NCI-H146 treated with DMSO at 0.1 percent for 48 hours (cell line): ENCODE measurements around the gene CAMTA1.

Experiments
- DNase-seq: peaks from one replicate; lab custom pipeline; 2025; ENCODE audit not compliant: unreplicated experiment; lab: John Stamatoyannopoulos, UW

CAMTA1 gene

GRCh38 chr1:6995789-6996188, 210.5 kb downstream of the CAMTA1 start:
- DNase-seq = no peak

GRCh38 chr1:6996371-6996770, 211.1 kb downstream of the CAMTA1 start:
- DNase-seq = no peak

DNA sequence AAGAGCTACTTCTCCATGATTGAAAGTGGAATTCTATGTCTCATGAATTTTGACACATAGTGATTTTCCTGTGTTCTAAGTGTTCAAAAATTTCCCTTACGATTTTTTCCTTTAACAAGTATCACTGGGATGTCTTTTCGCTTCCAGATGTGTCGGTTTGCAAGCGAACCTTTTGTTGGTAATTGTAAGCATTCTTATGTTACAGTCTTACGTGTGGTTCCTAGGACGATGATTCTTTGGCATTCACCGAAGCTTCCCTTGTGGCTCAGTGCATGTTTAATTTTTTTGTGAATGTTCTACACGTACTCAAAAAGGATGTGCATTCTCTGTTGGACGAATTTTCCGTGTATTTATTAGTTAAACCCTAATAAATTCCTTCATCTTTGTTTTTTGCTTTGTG, 211.6 kb downstream of the CAMTA1 start:
- DNase-seq = no peak

DNA sequence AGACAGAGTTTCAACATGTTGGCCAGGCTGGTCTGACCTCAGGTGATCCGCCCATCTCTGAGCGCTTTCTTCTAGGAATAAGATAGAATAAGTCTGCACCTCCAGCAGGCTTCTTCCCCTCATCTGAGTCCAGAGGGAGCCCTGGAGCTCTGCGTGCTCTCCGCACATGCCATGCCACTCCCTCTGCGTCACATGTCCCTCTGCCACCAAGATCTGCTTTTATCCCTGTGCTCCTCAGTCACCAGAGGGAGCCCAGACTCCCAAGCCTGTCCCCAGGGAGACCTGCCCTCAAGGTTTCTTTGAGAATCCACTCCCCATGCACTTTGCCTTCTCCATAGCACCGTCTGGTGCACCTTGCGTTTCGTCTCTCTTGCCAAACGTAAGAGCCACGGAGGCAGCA, 213.0 kb downstream of the CAMTA1 start:
- DNase-seq = no peak

DNA sequence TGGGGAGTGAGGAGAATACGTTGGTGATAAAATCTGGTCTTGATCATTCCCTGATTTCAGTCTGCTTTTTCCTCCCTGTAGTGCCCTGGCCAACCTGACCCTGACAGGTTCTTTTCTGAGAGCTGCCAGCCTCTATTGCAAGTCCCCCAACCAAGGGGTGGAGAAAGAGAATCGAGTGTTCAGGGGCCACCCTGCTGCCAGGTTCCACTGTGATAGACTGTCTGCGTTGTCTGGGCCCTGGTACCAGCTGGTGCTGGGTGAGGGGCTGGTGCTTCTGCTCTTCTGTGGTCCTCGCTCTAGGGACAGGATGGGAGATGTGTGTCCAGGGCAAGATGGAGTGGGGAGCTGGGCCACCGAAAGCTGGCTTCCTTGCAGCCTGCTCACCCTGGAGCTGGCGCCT, 214.6 kb downstream of the CAMTA1 start:
- no peak for DNase-seq

GRCh38 chr1:7000720-7001119, 215.5 kb downstream of the CAMTA1 start:
- DNase-seq = no peak

DNA sequence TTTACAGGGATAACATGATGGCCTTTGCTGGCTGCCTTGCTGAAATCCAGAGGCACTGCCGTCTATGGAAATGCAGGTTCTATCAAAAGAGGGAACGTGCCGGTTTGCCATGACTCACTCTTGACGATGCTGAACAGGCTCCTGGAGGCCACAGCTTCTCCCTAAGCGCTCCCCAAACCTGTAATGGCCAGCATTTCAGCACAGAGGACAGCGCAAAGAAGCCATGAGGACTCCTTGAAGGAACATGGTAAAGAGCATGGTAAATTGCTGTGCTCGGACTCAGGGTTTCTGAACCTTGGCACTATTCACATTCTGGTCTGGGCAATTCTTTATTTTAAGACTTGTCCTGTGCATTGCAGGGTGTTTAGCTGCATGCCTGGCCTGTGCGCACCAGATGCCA, 217.5 kb downstream of the CAMTA1 start:
- DNase-seq = no peak

GRCh38 chr1:7003676-7004075, 218.4 kb downstream of the CAMTA1 start:
- DNase-seq = no peak

DNA sequence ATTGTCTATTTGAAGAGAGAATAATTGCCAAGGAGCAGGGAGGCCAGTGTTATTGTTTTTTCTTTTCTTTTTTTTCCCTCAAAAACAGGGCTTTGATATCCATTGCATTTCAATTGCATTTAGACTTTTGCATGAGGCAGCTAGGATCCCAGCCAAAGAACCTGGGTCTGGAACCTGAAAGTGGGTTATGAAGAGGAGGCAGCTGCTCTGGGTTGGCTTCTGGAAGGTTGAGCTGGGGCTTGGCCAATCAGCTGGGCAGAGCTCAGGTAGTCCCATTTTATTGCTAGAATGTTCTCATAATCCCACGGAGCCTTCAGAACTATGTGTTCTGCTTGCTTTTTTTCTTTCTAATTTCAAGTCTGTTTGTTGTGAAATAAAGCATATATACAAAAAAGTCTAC, 218.9 kb downstream of the CAMTA1 start:
- no peak for DNase-seq

- DNase-seq = no peak
Observed at GRCh38 chr1:7005762-7006161, 220.5 kb downstream of the CAMTA1 start.

DNA sequence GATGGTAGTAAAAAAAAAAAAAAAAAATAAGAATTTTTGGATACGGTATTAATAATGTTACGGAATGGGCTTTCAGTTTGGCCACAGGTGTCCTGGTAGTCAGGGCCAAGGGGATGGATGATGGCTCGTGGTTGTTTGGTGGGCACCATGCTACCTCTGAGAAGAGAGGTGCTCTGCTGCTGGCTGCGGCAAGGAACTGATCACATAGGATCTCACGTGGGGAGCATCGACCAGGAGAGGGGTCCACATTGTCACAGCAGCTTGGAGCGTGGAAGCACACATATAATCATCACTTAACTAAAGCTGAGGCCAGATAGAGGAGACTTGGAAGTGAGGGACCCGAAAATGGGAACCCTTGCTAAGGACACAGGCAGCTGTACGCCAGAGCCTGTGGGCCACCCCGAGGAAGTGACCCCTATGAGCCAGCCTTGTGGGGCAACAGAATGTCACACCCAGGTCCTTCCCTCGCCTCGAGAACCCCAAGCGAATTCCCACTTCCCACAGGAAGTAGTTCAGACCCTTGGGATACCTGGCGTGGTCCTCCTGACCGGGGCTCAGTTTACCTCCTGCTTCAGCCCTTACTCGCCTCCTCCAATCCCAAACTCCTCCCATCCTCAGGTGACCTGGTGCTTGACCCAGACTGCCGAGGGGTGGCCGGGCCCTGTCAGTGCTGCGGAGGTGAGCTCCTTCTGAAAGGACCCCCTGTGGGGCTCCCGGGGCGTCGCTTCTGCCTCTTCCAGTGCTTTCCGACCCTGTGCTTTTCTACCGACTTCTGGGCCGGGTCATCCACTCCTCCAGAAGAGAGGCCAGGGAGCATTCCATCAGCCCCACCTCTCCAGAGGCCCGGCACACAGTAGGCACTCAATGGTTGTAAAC, 222.0 kb downstream of the CAMTA1 start:
- no peak for DNase-seq

DNA sequence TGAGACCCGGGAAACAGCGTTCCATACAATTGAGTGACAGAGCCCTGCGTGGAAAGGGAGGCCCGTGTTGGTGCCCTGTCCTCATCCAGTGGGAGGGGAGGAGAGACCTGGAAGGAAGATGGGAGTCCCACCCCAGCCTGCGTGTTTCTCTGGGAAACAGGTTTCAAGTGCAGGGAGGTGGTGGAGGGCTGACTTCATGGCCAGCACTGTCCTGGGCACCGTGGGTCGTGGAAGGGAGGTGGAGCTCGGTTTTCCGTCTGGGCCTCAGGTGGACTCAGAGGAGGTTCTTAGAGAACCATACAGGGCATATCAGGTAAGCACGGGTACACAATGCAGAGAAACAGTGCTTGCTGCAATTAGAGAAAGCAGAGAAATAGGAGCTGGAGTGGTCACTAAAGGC, 222.6 kb downstream of the CAMTA1 start:
- DNase-seq = no peak

- no peak for DNase-seq
Observed at GRCh38 chr1:7008331-7008730, 223.1 kb downstream of the CAMTA1 start.

DNA sequence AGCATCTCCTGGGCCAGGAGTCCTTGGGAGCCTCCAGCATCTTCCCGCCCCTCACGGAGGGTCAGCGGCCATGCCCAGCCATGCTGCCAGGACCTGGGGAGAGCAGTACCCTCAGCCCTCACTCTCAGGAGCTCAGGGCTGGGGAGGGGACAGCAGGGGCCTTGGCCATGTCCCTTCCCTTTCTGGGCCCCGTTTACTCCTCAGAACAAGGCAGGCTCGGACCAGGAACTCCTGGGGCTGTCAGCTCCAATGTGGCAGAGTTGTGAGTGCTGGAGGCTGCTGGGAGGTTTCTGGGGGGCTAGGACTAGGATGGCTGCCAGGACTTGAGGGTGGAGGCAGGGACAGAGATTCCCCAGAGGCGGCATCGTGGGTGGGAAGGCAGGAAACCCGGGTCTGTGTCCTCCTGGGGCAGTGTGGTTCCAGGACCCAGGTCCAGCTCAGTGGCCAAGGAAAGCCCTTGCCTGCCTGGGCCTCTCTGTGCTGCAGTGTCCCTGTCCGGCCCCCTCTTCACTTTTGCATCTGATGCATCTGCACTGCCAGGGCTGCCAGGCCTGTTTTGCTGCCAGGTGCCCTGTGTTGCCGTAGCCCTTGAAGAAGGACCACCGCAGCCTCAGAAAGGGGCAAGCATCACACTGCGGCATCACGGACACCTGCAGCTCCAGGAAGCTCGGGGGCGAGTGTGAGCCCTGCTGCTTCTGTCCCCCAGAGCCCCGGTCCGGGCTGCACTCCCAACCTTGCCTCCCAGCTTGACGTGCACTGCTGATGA, 223.9 kb downstream of the CAMTA1 start:
- DNase-seq = no peak

- no peak for DNase-seq
Observed at GRCh38 chr1:7009741-7010525, 224.7 kb downstream of the CAMTA1 start.

DNA sequence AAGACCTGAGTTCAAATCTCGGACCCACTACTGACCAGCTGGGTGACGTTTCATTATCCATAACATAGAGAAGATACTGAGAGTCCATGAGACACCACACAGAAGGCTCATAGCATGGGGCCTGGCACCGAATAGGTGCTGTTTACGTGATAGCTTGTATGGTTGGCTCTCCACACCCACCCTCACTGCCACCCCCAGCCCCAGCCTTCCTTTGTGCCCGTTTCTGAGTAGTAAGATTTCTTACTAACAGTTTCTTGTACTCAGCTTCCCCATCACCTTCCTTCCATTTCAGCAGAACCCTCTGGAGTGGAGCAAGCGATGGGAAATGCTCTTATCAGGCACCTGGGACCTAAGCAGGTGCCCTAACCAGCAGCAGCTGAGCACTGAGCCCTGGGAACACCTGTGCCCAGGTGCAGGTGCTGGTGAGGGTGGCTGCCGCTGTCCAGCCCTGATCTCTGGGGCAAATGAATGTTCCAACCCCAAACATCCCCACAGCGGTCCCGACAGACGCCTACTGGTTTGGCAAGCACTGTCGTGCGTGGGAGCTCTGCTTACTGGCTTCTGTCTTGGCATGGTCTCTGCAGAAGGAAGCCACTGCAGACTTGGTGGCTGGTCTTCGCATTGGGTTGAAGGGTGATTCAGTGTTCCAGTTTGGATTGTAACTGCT, 225.4 kb downstream of the CAMTA1 start:
- DNase-seq = no peak

GRCh38 chr1:7011826-7012225, 226.6 kb downstream of the CAMTA1 start:
- DNase-seq = no peak

GRCh38 chr1:7012461-7012924, 227.2 kb downstream of the CAMTA1 start:
- no peak for DNase-seq

GRCh38 chr1:7013833-7014639, 228.8 kb downstream of the CAMTA1 start:
- no peak for DNase-seq

DNA sequence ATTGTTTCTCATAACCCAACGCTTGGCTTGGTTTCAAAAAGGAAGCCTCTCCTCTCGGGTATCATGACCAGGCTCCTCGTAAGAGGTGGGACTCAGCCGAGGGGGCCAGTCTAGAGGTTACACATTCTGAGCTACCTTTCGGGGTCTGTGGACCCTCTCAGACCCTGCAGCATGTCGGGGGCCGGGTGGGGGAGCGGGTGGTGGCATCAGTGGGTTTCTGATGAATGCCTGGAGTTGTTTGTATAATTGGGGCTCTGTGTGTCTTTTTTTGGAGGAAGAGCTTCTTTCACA, 229.3 kb downstream of the CAMTA1 start:
- no peak for DNase-seq
